SK-N-SH (cell line): ENCODE results near the gene PSMD8. TPM values are rescaled to one million over a fixed set of nuclear protein-coding genes. Genes with fewer than 3 reads are reported as not detected.

Experiments used
- CTCF ChIA-PET: fragments of 300-600, 350-600 bp; formaldehyde crosslinking; extraction: SDS; loops from one replicate; lab custom pipeline; 2021; lab: Yijun Ruan, JAX
- POLR2A ChIA-PET: fragments of 350-600 bp; sonication (Branson Sonifier 250); formaldehyde crosslinking; extraction: SDS; loops from one replicate; lab custom pipeline; 2020; ENCODE audit warnings: antibody characterized with exemption, inconsistent platforms; lab: Yijun Ruan, JAX
- DNase-seq: peaks from one replicate; pipeline ENCODE4 v3.0.0; 2012
- H2AFZ ChIP-seq: fragments of 200-600 bp; sonication (generic); 2 replicates; pipeline ENCODE4 v1.8.1; 2016; ENCODE audit warnings: antibody characterized with exemption, mild to moderate bottlenecking, low read depth
- H3F3A ChIP-seq: fragments of 200-600 bp; sonication (generic); replicated peaks from 2 replicates; pipeline ENCODE3; 2016; ENCODE audit warnings: antibody characterized with exemption, mild to moderate bottlenecking; ENCODE audit not compliant: insufficient read depth
- H3K27ac ChIP-seq, 2 experiments: fragments of 200-500 bp in 1 of 2; fragments of 200-600 bp in 1 of 2; sonication (Bioruptor generic) in 1 of 2; sonication (generic), shearing (Covaris generic) in 1 of 2; 2 replicates each; pipeline versions ENCODE4 v1.5.1 to v1.6.1; 2014 to 2016; ENCODE audit warnings: low read depth in 2 of 2, inconsistent platforms in 1 of 2, low read length in 1 of 2, mild to moderate bottlenecking in 1 of 2, mixed read lengths in 1 of 2
- H3K27me3 ChIP-seq: fragments of 200-600 bp; sonication (generic), shearing (Covaris generic); 2 replicates; pipeline ENCODE4 v1.6.1; 2016; ENCODE audit warnings: mixed run types; ENCODE audit not compliant: insufficient read depth
- H3K36me3 ChIP-seq, 2 experiments: fragments of 200-500 bp in 1 of 2; fragments of 200-600 bp in 1 of 2; sonication (Bioruptor generic) in 1 of 2; sonication (generic) in 1 of 2; replicated peaks in 1 of 2; 2 replicates each; pipeline versions ENCODE3 to v1.5.1; 2014 to 2016; ENCODE audit warnings: low read length in 1 of 2, mild to moderate bottlenecking in 1 of 2; ENCODE audit not compliant: insufficient read depth in 2 of 2, control insufficient read depth in 1 of 2
- H3K4me1 ChIP-seq, 2 experiments: fragments of 200-500 bp in 1 of 2; fragments of 200-600 bp in 1 of 2; sonication (Bioruptor generic) in 1 of 2; sonication (generic), shearing (Covaris generic) in 1 of 2; 2 replicates each; pipeline versions ENCODE4 v1.5.1 to v1.6.1; 2014 to 2016; ENCODE audit warnings: low read depth in 1 of 2, low read length in 1 of 2, mixed run types in 1 of 2; ENCODE audit not compliant: insufficient read depth in 2 of 2, control insufficient read depth in 1 of 2
- H3K4me2 ChIP-seq: fragments of 200-600 bp; sonication (generic), shearing (Covaris generic); 2 replicates; pipeline ENCODE4 v1.6.1; 2017; ENCODE audit warnings: mixed run types
- H3K4me3 ChIP-seq, 2 experiments: fragments of 200-500 bp in 1 of 2; fragments of 200-600 bp in 1 of 2; sonication (Bioruptor generic) in 1 of 2; sonication (generic), shearing (Covaris generic) in 1 of 2; 2 replicates each; pipeline versions ENCODE4 v1.5.1 to v1.8.1; 2014 to 2016; ENCODE audit warnings: low read depth in 2 of 2, inconsistent platforms in 1 of 2, low read length in 1 of 2, mild to moderate bottlenecking in 1 of 2, mixed read lengths in 1 of 2, moderate library complexity in 1 of 2
- H3K79me2 ChIP-seq: fragments of 200-600 bp; sonication (generic); 2 replicates; pipeline ENCODE4 v1.8.1; 2017; ENCODE audit warnings: mild to moderate bottlenecking; ENCODE audit not compliant: insufficient read depth
- H3K9ac ChIP-seq: fragments of 200-600 bp; sonication (generic); 2 replicates; pipeline ENCODE4 v1.6.1; 2017; ENCODE audit warnings: mixed run types
- H3K9me2 ChIP-seq: fragments of 200-600 bp; sonication (generic); 2 replicates; pipeline ENCODE4 v1.6.1; 2017; ENCODE audit warnings: mixed run types
- H3K9me3 ChIP-seq: fragments of 200-600 bp; sonication (generic); 2 replicates; pipeline ENCODE4 v1.6.1; 2017; ENCODE audit warnings: mixed run types, mild to moderate bottlenecking, moderate library complexity
- H4K20me1 ChIP-seq: fragments of 200-600 bp; sonication (generic); 2 replicates; pipeline ENCODE4 v1.6.1; 2017; ENCODE audit warnings: mild to moderate bottlenecking, mixed run types; ENCODE audit not compliant: insufficient read depth
- EP300 ChIP-seq, 2 experiments: IDR thresholded peaks; 2 replicates each; pipeline versions ENCODE4 v1.4.0 to v1.6.1; 2012; ENCODE audit warnings: borderline replicate concordance in 1 of 2, low read depth in 1 of 2, low read length in 1 of 2
- FOSL2 ChIP-seq: IDR thresholded peaks from 2 replicates; pipeline ENCODE4 v1.4.0; 2012; ENCODE audit warnings: low read depth, mild to moderate bottlenecking, moderate library complexity, borderline replicate concordance
- FOXM1 ChIP-seq: IDR thresholded peaks from 2 replicates; pipeline ENCODE4 v1.4.0; 2012; ENCODE audit warnings: low read depth, mild to moderate bottlenecking
- MAX ChIP-seq: IDR thresholded peaks from 2 replicates; pipeline ENCODE4 v1.4.0; 2012; ENCODE audit warnings: low read depth
- MXI1 ChIP-seq: IDR thresholded peaks from 2 replicates; pipeline ENCODE4 v1.6.1; 2012; ENCODE audit warnings: mild to moderate bottlenecking, low read depth, low read length, improper control_type of control experiment
- NFIC ChIP-seq: IDR thresholded peaks from 2 replicates; pipeline ENCODE4 v1.4.0; 2012; ENCODE audit warnings: borderline replicate concordance
- NRF1 ChIP-seq: IDR thresholded peaks from 2 replicates; pipeline ENCODE4 v1.6.1; 2012; ENCODE audit warnings: low read depth, mild to moderate bottlenecking, low read length
- REST ChIP-seq: IDR thresholded peaks from 2 replicates; pipeline ENCODE4 v1.6.1; 2012; ENCODE audit warnings: mild to moderate bottlenecking, low read depth, low read length, moderate library complexity
- RFX5 ChIP-seq: IDR thresholded peaks from 2 replicates; pipeline ENCODE4 v1.6.1; 2012; ENCODE audit warnings: mild to moderate bottlenecking, improper control_type of control experiment, low read length
- RXRA ChIP-seq: IDR thresholded peaks from 2 replicates; pipeline ENCODE4 v1.4.0; 2012; ENCODE audit warnings: low read depth, mild to moderate bottlenecking, borderline replicate concordance
- TAF1 ChIP-seq: IDR thresholded peaks from 2 replicates; pipeline ENCODE4 v1.6.1; 2012; ENCODE audit warnings: low read depth, mild to moderate bottlenecking, low read length, moderate library complexity, borderline replicate concordance
- TCF12 ChIP-seq: IDR thresholded peaks from 2 replicates; pipeline ENCODE4 v1.4.0; 2012
- ZBTB33 ChIP-seq: IDR thresholded peaks from 2 replicates; pipeline ENCODE4 v1.4.0; 2012; ENCODE audit warnings: low read depth, borderline replicate concordance
- WGBS: methylation state at CpG from one replicate; pipeline ENCODE4 v1.1.6; 2017; ENCODE audit warnings: low lambda C conversion rate; 5-methylcytosine and 5-hydroxymethylcytosine counted together
- polyA plus RNA-seq, 3 experiments: library from polyadenylated mRNA; depleted of rRNA; stranded (reverse); fragments of >200 nt; gene quantifications; 2 replicates each; pipeline ENCODE4 v1.2.3, GENCODE V29; 2012
- TF ChIP-seq, protein P1 (sequence below): IDR thresholded peaks from 2 replicates; pipeline ENCODE4 v1.4.0; 2012; ENCODE audit warnings: low read depth, borderline replicate concordance
- TF ChIP-seq, protein P2 (sequence below): fragments of 150-350 bp; IDR thresholded peaks from 2 replicates; pipeline ENCODE4 v1.6.1; 2017; ENCODE audit warnings: antibody characterized with exemption, low read length, low read depth, borderline replicate concordance

Gene PSMD8
- polyA plus RNA-seq, 1 of the 3 experiments (the other 2 are of a cell fraction): 400 TPM

GRCh38 chr19:38424272-38424671 lies 49.9 kb downstream of the PSMD8 start:
- WGBS: 66% methylated on average over 5 of the region's 5 CpGs

More at GRCh38 chr19:38424272-38424671, 49.9 kb downstream of the PSMD8 start:
- no peaks in the 10 kb centered on the region for H3K27me3 ChIP-seq
- no peaks in the 10 kb centered on the region for H3K79me2 ChIP-seq
- no peaks in the 10 kb centered on the region for H3K9me2 ChIP-seq
- no peak overlapping the region for H3K4me2 ChIP-seq
- no peaks in the 10 kb centered on the region for H3F3A ChIP-seq
- H3K4me1 ChIP-seq: no peaks in the 10 kb centered on the region
- no peak overlapping the region for H3K27ac ChIP-seq
- TF ChIP-seq FOSL2 (no peak), FOXM1 (no peak), RXRA (no peak), ZBTB33 (no peak), RFX5 (no peak), TCF12 (no peak), MAX (no peak), NRF1 (no peak), MXI1 (no peak), REST (no peak), TAF1 (no peak), NFIC (no peak), EP300 (IDR thresholded peaks at IDR 0.05; ENCODE audit: borderline replicate concordance in 1 of 2, low read depth in 1 of 2, low read length in 1 of 2) (no peak)
- TF ChIP-seq, protein P1, sequence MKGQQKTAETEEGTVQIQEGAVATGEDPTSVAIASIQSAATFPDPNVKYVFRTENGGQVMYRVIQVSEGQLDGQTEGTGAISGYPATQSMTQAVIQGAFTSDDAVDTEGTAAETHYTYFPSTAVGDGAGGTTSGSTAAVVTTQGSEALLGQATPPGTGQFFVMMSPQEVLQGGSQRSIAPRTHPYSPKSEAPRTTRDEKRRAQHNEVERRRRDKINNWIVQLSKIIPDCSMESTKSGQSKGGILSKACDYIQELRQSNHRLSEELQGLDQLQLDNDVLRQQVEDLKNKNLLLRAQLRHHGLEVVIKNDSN: no peak
- TF ChIP-seq, protein P2, sequence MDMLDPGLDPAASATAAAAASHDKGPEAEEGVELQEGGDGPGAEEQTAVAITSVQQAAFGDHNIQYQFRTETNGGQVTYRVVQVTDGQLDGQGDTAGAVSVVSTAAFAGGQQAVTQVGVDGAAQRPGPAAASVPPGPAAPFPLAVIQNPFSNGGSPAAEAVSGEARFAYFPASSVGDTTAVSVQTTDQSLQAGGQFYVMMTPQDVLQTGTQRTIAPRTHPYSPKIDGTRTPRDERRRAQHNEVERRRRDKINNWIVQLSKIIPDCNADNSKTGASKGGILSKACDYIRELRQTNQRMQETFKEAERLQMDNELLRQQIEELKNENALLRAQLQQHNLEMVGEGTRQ: no peak
- H3K4me3 ChIP-seq: no peak overlapping the region
- no peak overlapping the region for H3K9ac ChIP-seq
- no peaks in the 10 kb centered on the region for H3K9me3 ChIP-seq
- DNase-seq: no peak
- no peak overlapping the region for H2AFZ ChIP-seq
- no peaks in the 10 kb centered on the region for H4K20me1 ChIP-seq
- no peaks in the 10 kb centered on the region for H3K36me3 ChIP-seq
- ChIA-PET CTCF (interaction anchor here (3.5 kb wide), 1 partner anchor 21 kb away, joined by 9 read pairs; the partner anchor contains the start of gene FAM98C), POLR2A (no interaction called here)
